ENCODE results near the gene FAH. TPM values are rescaled to one million over a fixed set of nuclear protein-coding genes. Genes with fewer than 3 reads are reported as not detected.

Gene FAH
- total RNA-seq, 1 donor from 2014 or later: 6.2 TPM

DNA sequence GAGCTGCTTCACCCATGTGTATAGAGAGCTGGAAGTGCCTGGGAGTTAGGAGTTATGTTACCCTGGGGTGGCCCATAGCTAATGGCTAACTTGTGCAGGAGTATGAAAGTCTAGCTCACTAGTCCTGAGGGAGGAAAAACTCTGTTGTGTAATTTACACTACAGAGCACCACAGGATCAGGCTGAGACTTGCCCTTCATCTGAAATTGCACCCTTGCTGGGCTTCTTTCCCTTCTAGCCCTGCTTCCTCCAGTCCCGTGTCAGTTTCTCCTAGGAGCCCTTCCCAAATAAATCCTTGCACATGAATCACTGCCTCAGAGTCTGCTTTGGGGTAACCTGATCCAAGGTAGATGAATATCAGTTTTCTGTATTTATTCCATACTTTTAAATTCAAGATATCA is 59.2 kb downstream of the FAH start:
- DNase-seq (ENCODE audit: low spot score): no peak
- no peak overlapping the region for H3K27ac Mint-ChIP-seq (ENCODE audit: unreplicated experiment)
- TF ChIP-seq, protein P1, sequence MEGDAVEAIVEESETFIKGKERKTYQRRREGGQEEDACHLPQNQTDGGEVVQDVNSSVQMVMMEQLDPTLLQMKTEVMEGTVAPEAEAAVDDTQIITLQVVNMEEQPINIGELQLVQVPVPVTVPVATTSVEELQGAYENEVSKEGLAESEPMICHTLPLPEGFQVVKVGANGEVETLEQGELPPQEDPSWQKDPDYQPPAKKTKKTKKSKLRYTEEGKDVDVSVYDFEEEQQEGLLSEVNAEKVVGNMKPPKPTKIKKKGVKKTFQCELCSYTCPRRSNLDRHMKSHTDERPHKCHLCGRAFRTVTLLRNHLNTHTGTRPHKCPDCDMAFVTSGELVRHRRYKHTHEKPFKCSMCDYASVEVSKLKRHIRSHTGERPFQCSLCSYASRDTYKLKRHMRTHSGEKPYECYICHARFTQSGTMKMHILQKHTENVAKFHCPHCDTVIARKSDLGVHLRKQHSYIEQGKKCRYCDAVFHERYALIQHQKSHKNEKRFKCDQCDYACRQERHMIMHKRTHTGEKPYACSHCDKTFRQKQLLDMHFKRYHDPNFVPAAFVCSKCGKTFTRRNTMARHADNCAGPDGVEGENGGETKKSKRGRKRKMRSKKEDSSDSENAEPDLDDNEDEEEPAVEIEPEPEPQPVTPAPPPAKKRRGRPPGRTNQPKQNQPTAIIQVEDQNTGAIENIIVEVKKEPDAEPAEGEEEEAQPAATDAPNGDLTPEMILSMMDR (IDR thresholded peaks at IDR 0.05; ENCODE audit: unreplicated experiment): no peak
- no peaks in the 10 kb centered on the region for H3K27me3 Mint-ChIP-seq (ENCODE audit: unreplicated experiment)
- no peak overlapping the region for H3K4me3 Mint-ChIP-seq (ENCODE audit: unreplicated experiment)
- no peaks in the 10 kb centered on the region for H3K9me3 Mint-ChIP-seq (ENCODE audit: unreplicated experiment)
- no peaks in the 10 kb centered on the region for H3K36me3 Mint-ChIP-seq (ENCODE audit: low read depth, unreplicated experiment)
- no peaks in the 10 kb centered on the region for H3K4me1 Mint-ChIP-seq (ENCODE audit: unreplicated experiment)

DNA sequence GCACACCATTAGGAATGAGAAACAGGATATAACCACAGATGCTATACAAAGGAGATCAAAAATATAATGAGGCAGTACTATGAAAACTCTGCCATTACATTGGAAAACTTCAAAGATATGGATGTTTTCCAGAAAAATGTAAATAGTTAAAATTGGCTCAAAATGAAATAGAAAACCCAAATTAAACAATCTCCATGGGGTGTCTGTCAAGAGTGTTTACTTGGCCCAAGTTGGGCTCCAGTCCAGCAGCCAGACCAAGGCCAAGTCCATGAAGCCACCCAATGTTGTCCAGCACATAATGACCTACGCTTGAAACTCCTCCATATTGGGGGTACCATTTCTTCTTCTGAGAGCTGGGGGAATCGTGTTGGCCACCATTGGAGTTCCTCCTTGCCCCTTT is 62.1 kb downstream of the FAH start:
- H3K27me3 Mint-ChIP-seq (ENCODE audit: unreplicated experiment): no peaks in the 10 kb centered on the region
- TF ChIP-seq, protein P1 (IDR thresholded peaks at IDR 0.05; ENCODE audit: unreplicated experiment): no peak
- H3K9me3 Mint-ChIP-seq (ENCODE audit: unreplicated experiment): no peaks in the 10 kb centered on the region
- no peak overlapping the region for H3K4me3 Mint-ChIP-seq (ENCODE audit: unreplicated experiment)
- H3K4me1 Mint-ChIP-seq (ENCODE audit: unreplicated experiment): no peaks in the 10 kb centered on the region
- no peaks in the 10 kb centered on the region for H3K36me3 Mint-ChIP-seq (ENCODE audit: low read depth, unreplicated experiment)
- no peak for DNase-seq (ENCODE audit: low spot score)
- no peak overlapping the region for H3K27ac Mint-ChIP-seq (ENCODE audit: unreplicated experiment)

DNA sequence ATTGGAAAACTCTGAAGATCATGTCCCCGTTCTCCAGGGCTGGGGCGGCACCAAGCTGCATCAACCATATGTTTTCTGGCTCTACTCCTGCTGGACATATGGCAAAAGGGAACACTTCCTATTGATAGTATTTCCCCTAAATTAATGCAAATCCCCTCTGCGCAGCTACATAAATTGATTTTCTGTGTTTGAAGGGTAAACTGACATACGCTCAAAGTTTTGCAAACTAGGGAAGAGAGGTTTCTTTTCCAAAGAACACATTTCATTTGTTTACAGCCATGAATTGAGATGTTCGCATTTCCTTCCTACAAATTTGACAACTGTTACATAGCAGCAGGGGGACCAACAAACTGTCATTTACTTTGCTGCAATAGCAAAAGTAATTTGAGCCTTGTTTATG is 63.3 kb downstream of the FAH start:
- Mint-ChIP-seq H3K9me3 (ENCODE audit: unreplicated experiment) (no peaks in the 10 kb centered on the region), H3K36me3 (ENCODE audit: low read depth, unreplicated experiment) (no peaks in the 10 kb centered on the region), H3K4me3 (ENCODE audit: unreplicated experiment) (no peak overlapping the region), H3K27me3 (ENCODE audit: unreplicated experiment) (no peaks in the 10 kb centered on the region), H3K27ac (ENCODE audit: unreplicated experiment) (no peak overlapping the region), H3K4me1 (ENCODE audit: unreplicated experiment) (no peaks in the 10 kb centered on the region)
- TF ChIP-seq, protein P1 (IDR thresholded peaks at IDR 0.05; ENCODE audit: unreplicated experiment): no peak
- DNase-seq (ENCODE audit: low spot score): no peak

DNA sequence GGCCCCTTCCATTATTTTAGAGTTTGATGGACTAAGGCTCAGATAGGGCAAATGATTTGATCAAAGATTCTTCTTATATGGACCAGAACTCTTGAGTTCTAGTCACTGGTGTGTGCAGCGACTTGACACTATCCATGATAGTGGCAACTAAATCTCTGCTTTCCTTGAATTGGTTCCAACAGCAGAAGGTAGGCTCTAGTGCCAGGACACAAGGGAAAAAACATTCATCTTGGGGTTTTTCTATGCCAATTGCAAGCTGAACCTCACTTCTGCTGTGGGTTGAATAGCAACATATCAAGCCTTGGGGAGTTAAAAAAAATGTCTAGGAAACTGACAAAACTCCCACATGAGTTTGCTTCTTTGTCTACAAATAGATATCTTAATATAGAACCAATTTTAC is 64.1 kb downstream of the FAH start:
- TF ChIP-seq, protein P1 (IDR thresholded peaks at IDR 0.05; ENCODE audit: unreplicated experiment): no peak

DNA sequence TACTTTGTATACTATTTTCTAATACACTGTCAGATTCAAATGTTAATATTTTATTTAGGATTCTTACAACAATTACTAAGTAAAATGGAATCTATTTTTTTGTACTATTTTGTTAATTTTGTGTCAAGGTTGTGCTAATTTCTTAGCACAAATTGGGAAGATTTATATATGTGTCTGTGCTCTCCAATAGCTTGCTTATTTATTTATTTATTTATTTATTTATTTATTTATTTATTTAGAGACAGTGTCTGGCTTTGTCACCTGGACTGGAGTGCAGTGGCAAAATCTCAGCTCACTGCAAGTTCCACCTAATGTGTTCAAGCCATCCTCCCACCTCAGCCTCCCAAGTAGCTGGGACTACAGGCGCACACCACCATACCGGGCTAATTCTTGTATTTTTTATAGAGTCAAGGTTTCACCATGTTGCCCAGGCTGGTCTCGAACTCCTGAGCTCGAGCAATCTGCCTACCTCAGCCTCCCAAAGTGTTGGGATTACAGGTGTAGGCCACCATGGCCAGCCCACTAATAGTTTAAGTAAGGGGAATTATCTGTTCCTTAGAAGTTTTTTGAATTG is 64.6 kb downstream of the FAH start:
- Mint-ChIP-seq H3K4me1 (ENCODE audit: unreplicated experiment) (no peaks in the 10 kb centered on the region), H3K9me3 (ENCODE audit: unreplicated experiment) (no peaks in the 10 kb centered on the region), H3K4me3 (ENCODE audit: unreplicated experiment) (no peak overlapping the region), H3K27me3 (ENCODE audit: unreplicated experiment) (no peaks in the 10 kb centered on the region), H3K27ac (ENCODE audit: unreplicated experiment) (no peak overlapping the region), H3K36me3 (ENCODE audit: low read depth, unreplicated experiment) (no peaks in the 10 kb centered on the region)
- TF ChIP-seq, protein P1 (IDR thresholded peaks at IDR 0.05; ENCODE audit: unreplicated experiment): no peak
- no peak for DNase-seq (ENCODE audit: low spot score)

More for the DNA sequence above, 64.1 kb downstream of the FAH start:
- Mint-ChIP-seq H3K27ac (ENCODE audit: unreplicated experiment) (no peak overlapping the region), H3K36me3 (ENCODE audit: low read depth, unreplicated experiment) (no peaks in the 10 kb centered on the region), H3K4me1 (ENCODE audit: unreplicated experiment) (no peaks in the 10 kb centered on the region), H3K27me3 (ENCODE audit: unreplicated experiment) (no peaks in the 10 kb centered on the region), H3K9me3 (ENCODE audit: unreplicated experiment) (no peaks in the 10 kb centered on the region), H3K4me3 (ENCODE audit: unreplicated experiment) (no peak overlapping the region)
- no peak for DNase-seq (ENCODE audit: low spot score)

All from endothelial cell (in vitro differentiated cells).